C4-2B (cell line): ENCODE data around the gene ATP6V0E2.

Experiments used
- CTCF ChIP-seq: fragments of 450-650 bp; conservative IDR thresholded peaks from 2 replicates; pipeline ENCODE4 v1.5.1; 2017; ENCODE audit warnings: mild to moderate bottlenecking
- ZFX ChIP-seq: fragments of 450-650 bp; IDR thresholded peaks from 2 replicates; pipeline ENCODE4 v1.6.1; 2017

- TF ChIP-seq CTCF, result no peak; the same call in 1 of the 2 replicates
- TF ChIP-seq ZFX, result no peak
These were observed 12.7 kb upstream of the ATP6V0E2 start for GRCh38 chr7:149860821-149861727.
